ENCODE measurements around the gene TDRD3. TPM values are rescaled to one million over a fixed set of nuclear protein-coding genes. Genes with fewer than 3 reads are reported as not detected.
A peak's percentile ranks its signal among the peaks of the same experiment; 100 is the strongest.

TDRD3 gene
- total RNA-seq, 2 donors from 2014 or later, result 20.0 to 22.7 TPM

DNA sequence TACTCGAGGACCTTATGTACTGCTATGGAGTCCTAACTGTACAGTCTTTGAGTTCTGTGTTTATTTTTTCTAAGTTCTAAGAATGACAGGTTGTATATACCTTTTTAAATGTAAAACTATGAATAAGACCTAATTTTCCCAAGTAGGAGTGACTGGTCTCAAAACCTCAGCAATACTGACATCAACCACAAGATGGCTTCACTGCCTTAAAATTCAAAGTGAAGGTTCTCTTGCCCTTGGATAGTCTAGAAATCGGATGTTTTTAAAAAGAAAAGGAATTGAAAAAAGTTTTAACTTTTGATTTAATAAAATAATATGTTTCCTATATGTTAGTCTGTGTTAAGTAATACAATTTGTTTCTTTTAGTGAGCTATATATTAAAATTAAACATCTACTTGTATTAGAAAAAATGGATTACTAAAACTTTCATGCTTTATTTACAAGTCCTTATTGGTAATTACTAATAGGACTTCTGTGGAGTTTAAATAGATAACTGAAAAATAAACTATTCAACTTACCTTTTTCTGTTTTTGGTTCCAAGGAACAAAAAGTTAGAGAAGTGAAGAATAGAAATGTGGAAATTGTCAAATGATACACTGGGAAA is 52.0 kb downstream of the TDRD3 start:
- peak in 1 of 4 donors; percentile 20 for DNase-seq
- WGBS, 2 donors, result 21 to 22% methylated on average over 2 of the region's 2 CpGs
- no peak overlapping the region for H3K4me3 ChIP-seq
- H3K4me1 ChIP-seq, result no peaks in the 10 kb centered on the region
- no peaks in the 10 kb centered on the region for H3K27me3 ChIP-seq
- no peak for TF ChIP-seq POLR2A (IDR thresholded peaks at IDR 0.05)
- TF ChIP-seq, protein P1, sequence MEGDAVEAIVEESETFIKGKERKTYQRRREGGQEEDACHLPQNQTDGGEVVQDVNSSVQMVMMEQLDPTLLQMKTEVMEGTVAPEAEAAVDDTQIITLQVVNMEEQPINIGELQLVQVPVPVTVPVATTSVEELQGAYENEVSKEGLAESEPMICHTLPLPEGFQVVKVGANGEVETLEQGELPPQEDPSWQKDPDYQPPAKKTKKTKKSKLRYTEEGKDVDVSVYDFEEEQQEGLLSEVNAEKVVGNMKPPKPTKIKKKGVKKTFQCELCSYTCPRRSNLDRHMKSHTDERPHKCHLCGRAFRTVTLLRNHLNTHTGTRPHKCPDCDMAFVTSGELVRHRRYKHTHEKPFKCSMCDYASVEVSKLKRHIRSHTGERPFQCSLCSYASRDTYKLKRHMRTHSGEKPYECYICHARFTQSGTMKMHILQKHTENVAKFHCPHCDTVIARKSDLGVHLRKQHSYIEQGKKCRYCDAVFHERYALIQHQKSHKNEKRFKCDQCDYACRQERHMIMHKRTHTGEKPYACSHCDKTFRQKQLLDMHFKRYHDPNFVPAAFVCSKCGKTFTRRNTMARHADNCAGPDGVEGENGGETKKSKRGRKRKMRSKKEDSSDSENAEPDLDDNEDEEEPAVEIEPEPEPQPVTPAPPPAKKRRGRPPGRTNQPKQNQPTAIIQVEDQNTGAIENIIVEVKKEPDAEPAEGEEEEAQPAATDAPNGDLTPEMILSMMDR (IDR thresholded peaks at IDR 0.05), result peak in 6 of 7 experiments; percentile 52 to 74 (median 58)
- no peaks in the 10 kb centered on the region for H3K9me3 ChIP-seq
- H3K36me3 ChIP-seq (replicated peaks in 1 of 2; ENCODE audit: insufficient read depth in 1 of 2, low read depth in 2 of 2), result no peaks in the 10 kb centered on the region
- H3K27ac ChIP-seq, result no peak overlapping the region
- intact Hi-C loops (cut with DNase I), result no loop called here
- peak; percentile 55 for ATAC-seq

DNA sequence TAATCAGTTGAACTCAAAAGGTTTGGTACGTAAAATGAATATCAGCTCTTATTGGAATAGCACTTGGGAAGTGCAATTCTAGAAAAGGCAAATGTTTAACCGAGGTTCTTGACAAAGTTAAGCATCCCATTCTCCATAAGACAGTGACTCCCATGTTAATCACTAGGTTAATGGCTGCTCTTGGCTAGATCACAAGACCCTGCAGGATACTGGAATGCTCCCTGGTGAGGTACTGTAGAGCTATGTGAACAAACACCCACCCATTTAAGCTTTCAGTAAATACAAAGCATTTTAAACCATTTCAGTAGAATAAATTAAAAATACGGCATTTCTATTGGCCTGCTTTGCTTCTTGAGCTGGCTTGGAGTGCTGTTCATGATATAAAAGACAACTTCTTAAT is 56.5 kb downstream of the TDRD3 start:
- H3K4me1 ChIP-seq, result no peaks in the 10 kb centered on the region
- H3K4me3 ChIP-seq, result no peak overlapping the region
- 89 to 93% methylated on average over 3 of the region's 3 CpGs for WGBS, 2 donors
- no peak for TF ChIP-seq POLR2A (IDR thresholded peaks at IDR 0.05)
- TF ChIP-seq, protein P1 (IDR thresholded peaks at IDR 0.05), result no peak
- H3K27me3 ChIP-seq, result no peaks in the 10 kb centered on the region
- DNase-seq (no peak), ATAC-seq (no peak)
- no peak overlapping the region for H3K27ac ChIP-seq
- no peaks in the 10 kb centered on the region for H3K9me3 ChIP-seq
- intact Hi-C loops (cut with DNase I), result no loop called here
- H3K36me3 ChIP-seq (replicated peaks in 1 of 2; ENCODE audit: insufficient read depth in 1 of 2, low read depth in 2 of 2), result no peaks in the 10 kb centered on the region

DNA sequence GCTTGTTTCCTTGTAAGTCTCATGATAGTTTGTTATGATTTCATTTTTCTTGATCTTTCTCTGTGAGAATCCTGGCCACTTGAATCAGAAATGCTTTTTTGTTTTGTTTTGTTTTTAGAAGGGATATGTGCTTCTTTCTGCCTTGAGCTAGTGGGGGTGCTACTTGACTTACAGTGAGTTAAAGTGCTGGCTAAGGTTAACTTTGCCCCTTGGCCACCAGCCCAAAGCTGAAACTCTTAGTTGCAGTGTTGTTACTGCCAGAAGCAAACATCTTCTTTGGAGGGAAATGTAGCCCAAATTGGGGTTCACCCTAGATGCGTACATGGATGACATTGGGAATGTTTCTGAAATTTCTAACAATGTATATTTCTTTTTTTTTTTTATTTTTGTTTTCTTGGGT is 57.4 kb downstream of the TDRD3 start:
- no peaks in the 10 kb centered on the region for H3K9me3 ChIP-seq
- intact Hi-C loops (cut with DNase I), result no loop called here
- no peak overlapping the region for H3K27ac ChIP-seq
- H3K4me1 ChIP-seq, result no peaks in the 10 kb centered on the region
- DNase-seq, result no peak
- TF ChIP-seq, protein P1 (IDR thresholded peaks at IDR 0.05), result no peak
- TF ChIP-seq POLR2A (IDR thresholded peaks at IDR 0.05), result no peak
- H3K27me3 ChIP-seq, result no peaks in the 10 kb centered on the region
- no peak for ATAC-seq
- no peaks in the 10 kb centered on the region for H3K36me3 ChIP-seq (replicated peaks in 1 of 2; ENCODE audit: insufficient read depth in 1 of 2, low read depth in 2 of 2)
- H3K4me3 ChIP-seq, result no peak overlapping the region
- 100% methylated on average over 1 of the region's 1 CpG for WGBS, 2 donors

DNA sequence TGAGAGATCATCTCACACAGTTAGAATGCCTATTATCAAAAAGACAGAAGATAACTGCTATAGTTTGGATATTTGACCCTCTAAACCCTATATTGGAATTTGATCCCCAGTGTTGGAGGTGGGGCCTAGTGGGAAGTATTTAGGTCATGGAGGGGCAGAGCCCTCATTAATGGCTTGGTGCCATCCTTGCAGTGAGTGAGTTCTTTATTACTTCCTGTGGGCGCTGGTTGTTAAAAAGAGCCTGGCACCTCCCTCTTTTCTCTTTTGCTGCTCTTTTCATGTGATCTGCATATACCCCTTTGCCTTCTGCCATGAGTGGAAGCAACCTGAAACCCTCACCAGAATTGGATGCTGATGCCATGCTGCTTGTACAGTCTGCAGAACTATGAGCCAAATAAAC is 66.8 kb downstream of the TDRD3 start:
- Histone ChIP-seq H3K4me3 (no peak overlapping the region), H3K27ac (no peak overlapping the region), H3K36me3 (replicated peaks in 1 of 2; ENCODE audit: insufficient read depth in 1 of 2, low read depth in 2 of 2) (peaks cover 0 to 1% of the 10 kb centered on the region in 2 donors), H3K9me3 (no peaks in the 10 kb centered on the region), H3K4me1 (no peaks in the 10 kb centered on the region), H3K27me3 (no peaks in the 10 kb centered on the region)
- WGBS, 2 donors, result 82 to 86% methylated on average over 1 of the region's 1 CpG
- ATAC-seq, result no peak
- DNase-seq, result no peak
- TF ChIP-seq, protein P1 (IDR thresholded peaks at IDR 0.05), result no peak
- no peak for TF ChIP-seq POLR2A (IDR thresholded peaks at IDR 0.05)
- intact Hi-C loops (cut with DNase I), result no loop called here

DNA sequence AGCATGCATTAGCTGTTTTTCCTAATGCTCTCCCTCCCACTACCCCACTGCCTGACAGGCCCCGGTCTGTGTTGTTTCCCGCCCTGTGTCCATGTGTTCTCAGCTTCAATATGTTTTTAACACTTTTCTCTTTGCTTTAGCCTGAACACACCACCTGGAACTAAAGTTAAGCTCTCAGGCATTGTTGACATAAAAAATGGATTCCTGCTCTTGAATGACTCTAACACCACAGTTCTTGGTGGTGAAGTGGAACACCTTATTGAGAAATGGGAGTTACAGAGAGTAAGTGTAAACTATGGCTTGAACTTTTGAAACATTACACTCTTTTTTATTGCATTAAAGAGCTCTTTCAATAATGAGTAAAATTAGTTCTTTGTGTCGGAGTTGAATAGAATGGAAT is 70.1 kb downstream of the TDRD3 start:
- no peak for DNase-seq
- TF ChIP-seq, protein P1 (IDR thresholded peaks at IDR 0.05), result no peak
- TF ChIP-seq POLR2A (IDR thresholded peaks at IDR 0.05), result no peak
- H3K36me3 ChIP-seq (replicated peaks in 1 of 2; ENCODE audit: insufficient read depth in 1 of 2, low read depth in 2 of 2), result peaks cover 0 to 1% of the 10 kb centered on the region in 2 donors
- no peaks in the 10 kb centered on the region for H3K9me3 ChIP-seq
- no peak for ATAC-seq
- no peak overlapping the region for H3K27ac ChIP-seq
- intact Hi-C loops (cut with DNase I), result no loop called here
- H3K4me1 ChIP-seq, result no peaks in the 10 kb centered on the region
- 70 to 83% methylated on average over 3 of the region's 3 CpGs for WGBS, 2 donors
- H3K27me3 ChIP-seq, result no peaks in the 10 kb centered on the region
- no peak overlapping the region for H3K4me3 ChIP-seq
